SK-N-MC (cell line): ENCODE results near the gene TBC1D9B.
"Not testable (repeated sequence)": the region's sequence is repeated elsewhere in the genome, so short reads cannot be mapped to it uniquely, and the experiment has no call there.

Experiments used
- DNase-seq: peaks from one replicate; pipeline ENCODE4 v3.0.0-alpha.2; 2011; ENCODE audit warnings: low read depth, low spot score
- H3K27ac ChIP-seq: fragments of 200-600 bp; sonication (generic); 2 replicates; pipeline ENCODE4 v1.5.1; 2016; ENCODE audit warnings: mixed run types
- H3K36me3 ChIP-seq: fragments of 200-600 bp; sonication (generic); 2 replicates; pipeline ENCODE4 v1.6.1; 2017; ENCODE audit warnings: antibody characterized with exemption, low read length, mixed read lengths; ENCODE audit not compliant: insufficient read depth
- H3K4me3 ChIP-seq: fragments of 200-600 bp; sonication (generic); 2 replicates; pipeline ENCODE4 v1.5.1; 2016
- H3K9ac ChIP-seq: fragments of 200-600 bp; sonication (generic); 2 replicates; pipeline ENCODE4 v1.8.0; 2017; ENCODE audit warnings: mixed run types, mixed read lengths; ENCODE audit not compliant: insufficient read length
- H3K9me3 ChIP-seq: fragments of 200-600 bp; sonication (generic); 2 replicates; pipeline ENCODE4 v1.6.1; 2017; ENCODE audit warnings: low read depth, mild to moderate bottlenecking, antibody characterized with exemption, low read length, moderate library complexity, mixed read lengths
- EZH2 ChIP-seq: fragments of 200-600 bp; sonication (generic); IDR thresholded peaks from one replicate; pipeline ENCODE4 v1.6.1; 2017; ENCODE audit warnings: antibody characterized with exemption
- FOXP2 ChIP-seq: optimal IDR thresholded peaks from 2 replicates; pipeline ENCODE3; 2011; ENCODE audit warnings: mild to moderate bottlenecking, moderate library complexity; ENCODE audit not compliant: insufficient read depth; ENCODE audit errors: extremely low read length, control extremely low read depth
- POLR2AphosphoS5 ChIP-seq: IDR thresholded peaks from 2 replicates; pipeline ENCODE4 v1.6.1; 2012; ENCODE audit warnings: mild to moderate bottlenecking, low read depth, low read length, borderline replicate concordance

Gene TBC1D9B

DNA sequence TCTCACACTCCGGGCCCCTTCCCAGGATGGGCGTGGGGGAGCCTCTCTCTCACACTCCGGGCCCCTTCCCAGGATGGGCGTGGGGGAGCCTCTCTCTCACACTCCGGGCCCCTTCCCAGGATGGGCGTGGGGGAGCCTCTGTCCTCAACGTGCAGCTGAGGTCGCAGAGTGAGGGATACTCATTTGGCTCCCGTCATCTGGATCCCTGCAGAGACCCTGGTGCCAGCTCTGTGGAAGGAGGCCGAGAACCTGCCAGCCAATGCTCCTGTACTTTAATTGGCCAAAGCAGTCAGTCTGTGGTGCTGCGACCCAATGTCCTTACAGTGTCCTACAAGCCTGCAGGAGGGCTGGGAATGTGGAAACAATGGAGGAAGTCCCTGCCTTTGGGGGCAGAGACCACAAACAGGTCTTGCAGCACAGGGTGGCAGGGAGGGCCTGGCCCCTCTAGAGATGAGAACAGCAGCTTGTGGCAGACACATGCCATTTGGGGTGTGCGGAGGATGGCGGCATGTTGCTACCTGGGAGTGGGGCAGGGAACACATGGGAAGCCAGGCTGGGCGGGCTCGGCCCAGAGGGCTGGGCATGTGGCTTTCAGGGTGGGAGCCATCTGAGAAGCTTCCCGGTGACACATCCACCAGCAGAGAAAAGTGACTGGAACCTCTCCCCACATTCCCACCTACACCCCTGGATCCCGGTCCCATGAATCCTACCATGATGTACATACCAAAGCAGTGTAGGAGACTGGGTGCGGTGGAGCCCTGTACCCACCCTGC lies 35.5 kb downstream of the TBC1D9B start:
- Histone ChIP-seq H3K4me3 (no peak overlapping the region), H3K27ac (no peak overlapping the region), H3K9me3 (no peaks in the 10 kb centered on the region), H3K9ac (no peak overlapping the region), H3K36me3 (peaks cover 15% of the 10 kb centered on the region; the same call in 1 of the 2 replicates)
- DNase-seq = no peak
- TF ChIP-seq FOXP2 (no peak), EZH2 (no peak)

DNA sequence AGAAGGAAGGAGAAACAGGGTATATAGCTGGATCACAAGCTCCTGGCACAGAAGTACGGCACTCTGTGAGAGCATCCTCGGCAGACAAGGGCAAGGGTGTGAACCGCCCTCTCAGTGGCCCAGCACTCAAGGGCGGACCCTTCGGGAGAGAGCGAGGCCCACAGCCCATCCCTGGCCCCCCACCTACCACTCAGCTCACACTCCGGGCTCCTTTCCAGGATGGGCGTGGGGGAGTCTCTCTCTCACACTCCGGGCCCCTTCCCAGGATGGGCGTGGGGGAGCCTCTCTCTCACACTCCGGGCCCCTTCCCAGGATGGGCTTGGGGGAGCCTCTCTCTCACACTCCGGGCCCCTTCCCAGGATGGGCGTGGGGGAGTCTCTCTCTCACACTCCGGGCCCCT lies 36.2 kb downstream of the TBC1D9B start:
- not testable (repeated sequence) for H3K9ac ChIP-seq, H3K27ac ChIP-seq, DNase-seq, H3K9me3 ChIP-seq, H3K4me3 ChIP-seq
- peaks cover 15% of the 10 kb centered on the region; the same call in 1 of the 2 replicates for H3K36me3 ChIP-seq

DNA sequence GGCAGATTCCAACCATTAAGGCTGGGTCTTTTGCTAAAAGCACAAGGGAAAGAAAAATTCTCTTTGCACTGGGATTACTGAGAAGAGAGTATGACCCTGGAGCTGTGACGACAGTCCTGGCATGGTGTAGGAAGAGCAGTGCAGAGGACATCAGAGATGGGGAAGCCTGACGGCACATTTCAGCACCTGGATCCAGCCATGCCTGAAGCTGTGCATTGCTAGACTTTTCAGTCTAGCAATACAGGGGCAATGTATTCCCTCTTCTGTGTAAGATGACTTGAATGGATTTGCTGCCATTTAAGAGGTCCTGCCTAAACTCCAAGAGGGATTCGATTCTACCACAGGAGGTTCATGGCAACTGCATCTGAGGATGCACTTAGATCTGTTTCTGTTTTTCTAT lies 36.7 kb downstream of the TBC1D9B start:
- H3K27ac ChIP-seq = no peak overlapping the region

GRCh38 chr5:179870403-179870903 lies 37.2 kb downstream of the TBC1D9B start:
- no peak overlapping the region for H3K4me3 ChIP-seq
- H3K9ac ChIP-seq = no peak overlapping the region
- no peak overlapping the region for H3K27ac ChIP-seq
- H3K9me3 ChIP-seq = no peaks in the 10 kb centered on the region
- no peak for DNase-seq
- TF ChIP-seq FOXP2 (no peak), EZH2 (no peak), POLR2AphosphoS5 (no peak)
- H3K36me3 ChIP-seq = peaks cover 15% of the 10 kb centered on the region; the same call in 1 of the 2 replicates

More for the DNA sequence above, 36.7 kb downstream of the TBC1D9B start:
- no peak overlapping the region for H3K4me3 ChIP-seq
- H3K9me3 ChIP-seq = no peaks in the 10 kb centered on the region
- DNase-seq = no peak
- H3K36me3 ChIP-seq = peaks cover 15% of the 10 kb centered on the region; the same call in 1 of the 2 replicates
- no peak overlapping the region for H3K9ac ChIP-seq
- TF ChIP-seq POLR2AphosphoS5 (no peak), EZH2 (no peak), FOXP2 (no peak)

DNA sequence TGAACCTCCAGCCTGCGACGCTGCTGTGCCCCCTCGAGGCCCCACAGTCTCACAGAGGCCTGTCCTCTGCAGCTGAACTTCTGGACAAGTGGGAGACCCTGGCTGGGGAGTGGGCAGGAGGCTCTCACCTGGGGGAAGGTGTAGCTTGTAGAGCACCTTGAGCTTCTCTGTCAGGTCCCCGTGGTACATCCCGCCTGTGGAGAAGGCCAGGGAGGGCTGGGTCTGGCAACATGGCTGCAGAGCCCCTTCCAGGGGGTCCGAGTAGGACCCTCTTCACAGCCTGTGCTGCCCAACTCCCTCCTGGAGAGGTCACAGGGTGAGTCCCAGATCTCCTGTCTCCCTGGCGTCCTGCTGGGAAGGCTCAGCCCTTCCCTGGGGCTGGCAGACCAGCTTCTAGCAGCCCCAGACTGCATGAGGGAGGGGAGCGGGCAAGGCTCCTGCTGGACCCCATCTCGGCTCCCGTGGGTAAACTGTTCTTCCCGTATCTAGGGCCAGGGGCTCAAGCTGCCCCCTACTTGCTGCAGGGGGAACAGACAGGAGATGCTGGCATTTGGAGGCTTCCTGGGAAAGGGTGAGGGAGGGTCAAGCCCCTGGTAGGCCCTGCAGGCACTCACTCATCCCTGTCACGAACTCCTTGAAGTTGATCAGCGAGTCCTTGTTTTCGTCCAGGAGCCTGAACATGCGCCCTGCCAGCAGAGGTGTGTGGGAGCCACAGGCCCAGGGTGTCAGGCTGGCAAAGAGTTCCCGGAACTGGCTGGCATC lies 37.9 kb downstream of the TBC1D9B start:
- TF ChIP-seq POLR2AphosphoS5 (no peak), EZH2 (no peak), FOXP2 (no peak)
- no peaks in the 10 kb centered on the region for H3K9me3 ChIP-seq
- no peak overlapping the region for H3K27ac ChIP-seq
- no peak overlapping the region for H3K9ac ChIP-seq
- no peak overlapping the region for H3K4me3 ChIP-seq
- peaks cover 14% of the 10 kb centered on the region; the same call in 1 of the 2 replicates for H3K36me3 ChIP-seq
- no peak for DNase-seq

GRCh38 chr5:179869101-179869500 lies 38.6 kb downstream of the TBC1D9B start:
- no peak for DNase-seq
- Histone ChIP-seq H3K36me3 (peaks cover 11% of the 10 kb centered on the region; the same call in 1 of the 2 replicates), H3K4me3 (no peak overlapping the region), H3K9me3 (no peaks in the 10 kb centered on the region), H3K9ac (no peak overlapping the region), H3K27ac (no peak overlapping the region)
- TF ChIP-seq POLR2AphosphoS5 = no peak
- no peak for TF ChIP-seq FOXP2
- TF ChIP-seq EZH2 = no peak

- no peak for DNase-seq
- Histone ChIP-seq H3K4me3 (no peak overlapping the region), H3K36me3 (peaks cover 14% of the 10 kb centered on the region; the same call in 1 of the 2 replicates), H3K27ac (no peak overlapping the region), H3K9ac (no peak overlapping the region), H3K9me3 (no peaks in the 10 kb centered on the region)
- TF ChIP-seq FOXP2 (no peak), POLR2AphosphoS5 (no peak), EZH2 (no peak)
Observed at GRCh38 chr5:179868541-179868940, 39.2 kb downstream of the TBC1D9B start.

- TF ChIP-seq POLR2AphosphoS5 (no peak), FOXP2 (no peak), EZH2 (no peak)
- Histone ChIP-seq H3K27ac (no peak overlapping the region), H3K36me3 (peaks cover 14% of the 10 kb centered on the region; the same call in 1 of the 2 replicates), H3K9ac (no peak overlapping the region), H3K9me3 (no peaks in the 10 kb centered on the region), H3K4me3 (no peak overlapping the region)
- DNase-seq = no peak
Observed at GRCh38 chr5:179867476-179867875, 40.2 kb downstream of the TBC1D9B start.

GRCh38 chr5:179867079-179867465 lies 40.6 kb downstream of the TBC1D9B start:
- peaks cover 12% of the 10 kb centered on the region; the same call in 1 of the 2 replicates for H3K36me3 ChIP-seq
- no peak for TF ChIP-seq EZH2
- no peak for TF ChIP-seq FOXP2
- no peak for TF ChIP-seq POLR2AphosphoS5

More at GRCh38 chr5:179867079-179867465, 40.6 kb downstream of the TBC1D9B start:
- H3K4me3 ChIP-seq = no peak overlapping the region
- H3K9ac ChIP-seq = no peak overlapping the region
- H3K9me3 ChIP-seq = no peaks in the 10 kb centered on the region
- H3K27ac ChIP-seq = no peak overlapping the region
- DNase-seq = no peak
